ENCODE measurements around the gene REV3L. TPM values are rescaled to one million over a fixed set of nuclear protein-coding genes. Genes with fewer than 3 reads are reported as not detected.

Gene REV3L
- polyA plus RNA-seq, 2 of the 4 experiments (the other 2 are of a cell fraction): 4.1 to 12.4 TPM

DNA sequence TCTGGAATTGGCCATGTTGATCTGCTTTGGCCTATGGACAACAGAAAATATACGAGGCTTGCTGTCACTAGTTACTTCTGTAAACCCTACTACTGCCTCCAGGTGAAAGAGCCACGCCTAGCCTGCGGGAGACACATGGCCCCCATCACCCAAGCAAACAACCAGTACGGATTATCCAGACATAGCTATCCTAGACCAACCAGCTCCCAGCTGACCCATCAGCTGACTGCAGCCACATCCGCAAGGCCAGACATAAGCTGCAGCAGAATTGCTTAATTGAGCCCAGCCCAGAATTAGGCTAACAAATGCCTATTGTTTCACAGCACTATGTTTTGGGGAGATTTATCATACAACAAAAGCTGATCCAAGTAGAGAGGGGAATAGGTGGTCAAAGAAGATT, 13.5 kb downstream of the REV3L start:
- DNase-seq (ENCODE audit: low read depth in 1 of 2, low spot score in 1 of 2) (no peak), ATAC-seq (no peak; a peak in 1 of 6 replicates), FAIRE-seq (no peak)
- ChIA-PET POLR2A (no interaction called here), CTCF (no interaction called here)
- Histone ChIP-seq H3K4me2 (no peak overlapping the region), H3K4me1 (peaks cover 20% of the 10 kb centered on the region), H3K27ac (no peak overlapping the region), H3K9me3 (no peaks in the 10 kb centered on the region), H3K4me3 (no peak overlapping the region)
- 96% methylated on average over 4 of the region's 5 CpGs for WGBS (ENCODE audit: missing lambda C conversion rate)
- TF ChIP-seq, protein P1, sequence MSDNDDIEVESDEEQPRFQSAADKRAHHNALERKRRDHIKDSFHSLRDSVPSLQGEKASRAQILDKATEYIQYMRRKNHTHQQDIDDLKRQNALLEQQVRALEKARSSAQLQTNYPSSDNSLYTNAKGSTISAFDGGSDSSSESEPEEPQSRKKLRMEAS (IDR thresholded peaks at IDR 0.05): no peak
- TF ChIP-seq SMC3 (IDR thresholded peaks at IDR 0.05) (no peak), CBX8 (IDR thresholded peaks at IDR 0.05) (no peak), TP53 (CRISPR knock-in tag; IDR thresholded peaks at IDR 0.05) (no peak)

DNA sequence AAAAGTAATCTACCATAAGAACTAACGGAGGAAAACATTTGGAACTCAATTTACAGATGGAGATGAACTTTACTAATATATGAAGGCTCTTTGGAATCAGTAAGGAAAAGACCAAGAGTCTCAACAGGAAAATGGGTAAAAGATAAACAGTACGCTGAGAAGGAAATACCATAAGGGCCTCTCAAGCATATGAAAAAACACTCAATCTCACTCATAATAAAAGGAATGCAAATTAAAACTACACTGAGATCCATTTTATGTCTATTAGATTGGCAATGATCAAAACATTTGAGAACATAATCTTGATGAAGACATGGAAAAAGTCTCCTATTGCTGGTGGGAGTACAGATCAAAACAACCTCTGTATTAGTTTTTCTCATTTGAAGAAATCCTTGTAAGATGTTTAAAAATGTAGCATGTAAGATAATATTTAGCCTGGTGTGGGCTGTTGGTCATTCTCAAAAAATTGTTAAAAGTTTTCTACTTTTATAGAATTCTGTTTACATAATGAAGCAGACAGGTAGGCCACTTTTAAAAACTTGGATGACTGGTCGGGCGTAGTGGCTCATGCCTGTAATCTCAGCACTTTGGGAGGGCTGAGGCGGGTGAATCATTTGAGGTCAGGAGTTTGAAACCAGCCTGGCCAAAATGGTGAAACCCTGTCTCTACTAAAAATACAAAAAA, 14.5 kb downstream of the REV3L start:
- H3K4me1 ChIP-seq: peaks cover 31% of the 10 kb centered on the region
- ChIA-PET POLR2A (no interaction called here), CTCF (no interaction called here)
- DNase-seq (ENCODE audit: low read depth in 1 of 2, low spot score in 1 of 2) (no peak), FAIRE-seq (no peak), ATAC-seq (no peak)
- no peak overlapping the region for H3K4me2 ChIP-seq
- TF ChIP-seq, protein P2, sequence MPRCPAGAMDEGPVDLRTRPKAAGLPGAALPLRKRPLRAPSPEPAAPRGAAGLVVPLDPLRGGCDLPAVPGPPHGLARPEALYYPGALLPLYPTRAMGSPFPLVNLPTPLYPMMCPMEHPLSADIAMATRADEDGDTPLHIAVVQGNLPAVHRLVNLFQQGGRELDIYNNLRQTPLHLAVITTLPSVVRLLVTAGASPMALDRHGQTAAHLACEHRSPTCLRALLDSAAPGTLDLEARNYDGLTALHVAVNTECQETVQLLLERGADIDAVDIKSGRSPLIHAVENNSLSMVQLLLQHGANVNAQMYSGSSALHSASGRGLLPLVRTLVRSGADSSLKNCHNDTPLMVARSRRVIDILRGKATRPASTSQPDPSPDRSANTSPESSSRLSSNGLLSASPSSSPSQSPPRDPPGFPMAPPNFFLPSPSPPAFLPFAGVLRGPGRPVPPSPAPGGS (IDR thresholded peaks at IDR 0.05): no peak
- no peak for TF ChIP-seq CHD4 (IDR thresholded peaks at IDR 0.05; ENCODE audit: borderline replicate concordance)
- TF ChIP-seq, protein P3, sequence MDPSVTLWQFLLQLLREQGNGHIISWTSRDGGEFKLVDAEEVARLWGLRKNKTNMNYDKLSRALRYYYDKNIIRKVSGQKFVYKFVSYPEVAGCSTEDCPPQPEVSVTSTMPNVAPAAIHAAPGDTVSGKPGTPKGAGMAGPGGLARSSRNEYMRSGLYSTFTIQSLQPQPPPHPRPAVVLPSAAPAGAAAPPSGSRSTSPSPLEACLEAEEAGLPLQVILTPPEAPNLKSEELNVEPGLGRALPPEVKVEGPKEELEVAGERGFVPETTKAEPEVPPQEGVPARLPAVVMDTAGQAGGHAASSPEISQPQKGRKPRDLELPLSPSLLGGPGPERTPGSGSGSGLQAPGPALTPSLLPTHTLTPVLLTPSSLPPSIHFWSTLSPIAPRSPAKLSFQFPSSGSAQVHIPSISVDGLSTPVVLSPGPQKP (IDR thresholded peaks at IDR 0.05; ENCODE audit: low read depth, low read length): no peak
- TF ChIP-seq JUN (IDR thresholded peaks at IDR 0.05): no peak
- TF ChIP-seq HOXB5 (CRISPR knock-in tag; IDR thresholded peaks at IDR 0.05): no peak
- no peak for TF ChIP-seq NR3C1 (IDR thresholded peaks at IDR 0.05)
- TF ChIP-seq ZSCAN20 (CRISPR knock-in tag; IDR thresholded peaks at IDR 0.05): no peak
- TF ChIP-seq BHLHE40 (IDR thresholded peaks at IDR 0.05; ENCODE audit: low read depth, low read length): no peak
- no peak for TF ChIP-seq NPAS2 (CRISPR knock-in tag; IDR thresholded peaks at IDR 0.05; ENCODE audit: borderline replicate concordance)
- TF ChIP-seq NFE2L2 (conservative IDR thresholded peaks at IDR 0.05; ENCODE audit: low read length): no peak
- no peak for TF ChIP-seq ZFP36 (IDR thresholded peaks at IDR 0.05; ENCODE audit: borderline replicate concordance, partially characterized antibody)
- no peaks in the 10 kb centered on the region for H3K9me3 ChIP-seq
- no peak overlapping the region for H3K4me3 ChIP-seq
- 86% methylated on average over 5 of the region's 5 CpGs for WGBS (ENCODE audit: missing lambda C conversion rate)
- no peak overlapping the region for H3K27ac ChIP-seq

DNA sequence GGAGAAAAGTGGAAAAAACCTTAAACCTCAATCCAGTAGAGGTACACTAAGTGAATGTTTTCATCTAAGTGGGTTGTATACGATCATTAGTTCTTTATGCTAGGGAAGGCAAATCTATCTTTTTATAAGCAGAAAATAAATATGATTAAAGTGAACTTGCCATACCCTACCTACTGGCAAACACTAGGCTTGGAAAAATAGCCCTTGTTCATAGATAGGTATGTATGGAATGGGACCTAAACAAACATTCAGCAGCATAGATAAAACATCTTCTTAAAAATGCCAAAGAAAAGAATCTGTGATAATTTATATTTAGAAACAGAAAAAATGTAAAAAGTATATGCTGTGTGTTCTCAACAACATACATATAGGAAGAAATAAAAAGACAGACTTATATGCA, 18.8 kb downstream of the REV3L start:
- no peak for FAIRE-seq
- no peak overlapping the region for H3K4me3 ChIP-seq
- CTCF ChIA-PET: no interaction called here
- POLR2A ChIA-PET: no interaction called here
- peak in 1 of 2 experiments; percentile 67; a peak in 3 of 6 replicates for ATAC-seq
- peaks cover 5% of the 10 kb centered on the region; the same call in 1 of the 3 replicates for H3K9me3 ChIP-seq
- TF ChIP-seq MYC (IDR thresholded peaks at IDR 0.05; ENCODE audit: borderline replicate concordance, low read length): no peak
- no peak for TF ChIP-seq ESRRA (IDR thresholded peaks at IDR 0.05; ENCODE audit: borderline replicate concordance, low read length)
- no peak for TF ChIP-seq RCOR1 (IDR thresholded peaks at IDR 0.05; ENCODE audit: low read depth, low read length)
- TF ChIP-seq E2F6 (IDR thresholded peaks at IDR 0.05; ENCODE audit: borderline replicate concordance, low read depth): no peak
- TF ChIP-seq TFCP2L1 (CRISPR knock-in tag; IDR thresholded peaks at IDR 0.05): no peak
- TF ChIP-seq HOXA7 (CRISPR knock-in tag; IDR thresholded peaks at IDR 0.05): no peak
- peak overlapping the region; percentile 74 for H3K4me2 ChIP-seq
- WGBS (ENCODE audit: missing lambda C conversion rate): 21% methylated on average over 1 of the region's 1 CpG
- no peak for DNase-seq (ENCODE audit: low read depth in 1 of 2, low spot score in 1 of 2)
- peaks cover 34% of the 10 kb centered on the region for H3K4me1 ChIP-seq
- no peak overlapping the region for H3K27ac ChIP-seq

Measured in A549 (cell line).